K562 (cell line): ENCODE measurements around the gene TUBA4B. TPM values are rescaled to one million over a fixed set of nuclear protein-coding genes. Genes with fewer than 3 reads are reported as not detected.

Source experiments
- ATF4 ChIP-seq: fragments of 450-650 bp; formaldehyde crosslinking; IDR thresholded peaks from 2 replicates; pipeline ENCODE4 v1.4.0; 2022; ENCODE audit warnings: mild to moderate bottlenecking, moderate library complexity
- CBFA2T3 ChIP-seq: fragments of 450-650 bp; IDR thresholded peaks from 2 replicates; pipeline ENCODE4 v1.6.1; 2017
- CBX1 ChIP-seq: sonication (generic); IDR thresholded peaks from 2 replicates; pipeline ENCODE4 v1.6.1; 2016; ENCODE audit warnings: antibody characterized with exemption, low read depth, mild to moderate bottlenecking
- DLX4 ChIP-seq: fragments of 250-450 bp; sonication (Bioruptor Pico); IDR thresholded peaks from 2 replicates; pipeline ENCODE4 v1.6.1; 2021; ENCODE audit warnings: mild to moderate bottlenecking
- FOXA3 ChIP-seq, 2 experiments: fragments of 450-650 bp in 1 of 2; sonication (generic) in 1 of 2; formaldehyde crosslinking; IDR thresholded peaks in 1 of 2; conservative IDR thresholded peaks in 1 of 2; 2 replicates each; pipeline versions ENCODE4 v1.4.0 to v1.8.0; 2020 to 2022; ENCODE audit warnings: mild to moderate bottlenecking in 2 of 2, missing genetic modification reagents in 1 of 2
- HLTF ChIP-seq: fragments of 450-650 bp; IDR thresholded peaks from 2 replicates; pipeline ENCODE4 v1.6.1; 2016
- KLF16 ChIP-seq: IDR thresholded peaks from 2 replicates; pipeline ENCODE4 v1.6.1; 2016; ENCODE audit warnings: antibody characterized with exemption
- NFIC ChIP-seq: fragments of 450-650 bp; IDR thresholded peaks from 2 replicates; pipeline ENCODE4 v1.6.1; 2017; ENCODE audit warnings: mild to moderate bottlenecking, inconsistent platforms
- PRMT5 ChIP-seq: sonication (generic); formaldehyde crosslinking; IDR thresholded peaks from 2 replicates; pipeline ENCODE4 v1.5.0; 2020; ENCODE audit warnings: missing genetic modification reagents
- REST ChIP-seq, 2 experiments: fragments of 450-650 bp; formaldehyde crosslinking in 1 of 2; IDR thresholded peaks; 2 replicates each; pipeline versions ENCODE4 v1.4.0 to v1.6.1; 2014 to 2020; ENCODE audit warnings: mild to moderate bottlenecking in 2 of 2, borderline replicate concordance in 1 of 2, low read depth in 1 of 2
- STAT5A ChIP-seq: IDR thresholded peaks from 2 replicates; pipeline ENCODE4 v1.6.1; 2012; ENCODE audit warnings: low read length, inconsistent platforms, borderline replicate concordance
- TAF1 ChIP-seq: IDR thresholded peaks from 2 replicates; pipeline ENCODE4 v1.6.1; 2011; ENCODE audit warnings: mild to moderate bottlenecking, low read length, moderate library complexity; ENCODE audit not compliant: insufficient read depth, control insufficient read depth, severe bottlenecking; ENCODE audit errors: extremely low read depth
- YY1 ChIP-seq, 3 experiments: IDR thresholded peaks; 2 replicates each; pipeline ENCODE4 v1.6.1; 2011; ENCODE audit warnings: low read length in 2 of 3, mild to moderate bottlenecking in 2 of 3, moderate library complexity in 2 of 3, borderline replicate concordance in 1 of 3, control low read depth in 1 of 3, low read depth in 1 of 3; ENCODE audit not compliant: insufficient read depth in 3 of 3, insufficient replicate concordance in 2 of 3, control insufficient read depth in 1 of 3, insufficient read length in 1 of 3; ENCODE audit errors: extremely low read depth in 1 of 3
- ZNF175 ChIP-seq: fragments of 200-800 bp; sonication (Bioruptor generic); IDR thresholded peaks from 2 replicates; pipeline ENCODE4 v1.6.1; 2016; ENCODE audit warnings: low read depth, mild to moderate bottlenecking, missing genetic modification characterization, missing compliant biosample characterization
- ZNF184 ChIP-seq: sonication (generic); formaldehyde crosslinking; IDR thresholded peaks from 2 replicates; pipeline ENCODE4 v1.5.0; 2020; ENCODE audit warnings: missing genetic modification reagents
- ZNF23 ChIP-seq: fragments of 250-450 bp; sonication (Bioruptor Pico); IDR thresholded peaks from 2 replicates; pipeline ENCODE4 v1.4.0; 2020; ENCODE audit warnings: mild to moderate bottlenecking
- ZNF3 ChIP-seq: fragments of 250-450 bp; sonication (Bioruptor Pico); IDR thresholded peaks from 2 replicates; pipeline ENCODE4 v1.5.0; 2021; ENCODE audit warnings: mild to moderate bottlenecking, moderate library complexity
- polyA plus RNA-seq, 8 experiments: library from polyadenylated mRNA; depleted of rRNA in 4 of 8; stranded (reverse) in 5 of 8; unstranded in 3 of 8; fragments of >200 nt; fragmentation: Nextera tagmentation in 2 of 8; fragmentation: Illumina TruSeq in 1 of 8; extraction: Ambion mirVana in 2 of 8; extraction: Trizol in 1 of 8; gene quantifications; 2 replicates each; pipeline versions ENCODE4 v1.2.1 to v1.2.3, GENCODE V29; 2011 to 2014; ENCODE audit warnings: inconsistent platforms in 1 of 8, missing spikeins in 1 of 8
- total RNA-seq, 7 experiments: library from RNA; depleted of rRNA in 6 of 7; stranded (reverse); fragments of >200 nt in 6 of 7; fragmentation: Illumina TruSeq in 2 of 7; extraction: Trizol in 2 of 7; gene quantifications; 2 replicates each; pipeline versions ENCODE4 v1.2.1 to v1.2.3, GENCODE V29; 2011 to 2021; ENCODE audit warnings: low replicate concordance in 1 of 7

TUBA4B gene
- total and polyA plus RNA-seq, 9 of the 15 experiments (the other 6 are each of a cell fraction or from before 2014, with no cell fraction given), result 0.04 TPM; not detected in 8

GRCh38 chr2:219279151-219279915, 26.3 kb downstream of the TUBA4B start, which contains the start of gene DNAJB2 (continued):
- TF ChIP-seq REST (IDR thresholded peaks at IDR 0.05; ENCODE audit: borderline replicate concordance), result peak; percentile 98
- no peak for TF ChIP-seq REST (CRISPR knock-in tag; IDR thresholded peaks at IDR 0.05; ENCODE audit: low read depth)
- TF ChIP-seq FOXA3 (CRISPR knock-in tag; conservative IDR thresholded peaks at IDR 0.05 in 1 of 2, IDR thresholded peaks at IDR 0.05 in 1 of 2), result peak in 1 of 2 experiments; percentile 70; a peak in 2 of 4 replicates
- 0 out of 2 replicates have a peak, but pooled peaks have one; percentile 21 for TF ChIP-seq HLTF
- peak; percentile 94 for TF ChIP-seq NFIC
- peak; percentile 96 for TF ChIP-seq ZNF175 (CRISPR knock-in tag)
- 0 out of 2 replicates have a peak, but pooled peaks have one; percentile 38 for TF ChIP-seq ZNF23 (CRISPR knock-in tag)
- peak; percentile 99 for TF ChIP-seq CBFA2T3
- TF ChIP-seq KLF16, result peak; percentile 98
- no peak for TF ChIP-seq DLX4 (CRISPR knock-in tag)
- no peak for TF ChIP-seq ZNF184 (CRISPR knock-in tag)
- peak; percentile 91 for TF ChIP-seq STAT5A
- TF ChIP-seq CBX1, result peak; percentile 46
- no peak for TF ChIP-seq ZNF3 (CRISPR knock-in tag)
- no peak for TF ChIP-seq PRMT5 (CRISPR knock-in tag)
- peak in 1 of 3 experiments; percentile 36 for TF ChIP-seq YY1 (IDR thresholded peaks at IDR 0.05; ENCODE audit: borderline replicate concordance in 1 of 3, control insufficient read depth in 1 of 3, extremely low read depth in 1 of 3, insufficient read depth in 3 of 3, insufficient read length in 1 of 3, insufficient replicate concordance in 2 of 3, low read depth in 1 of 3, low read length in 2 of 3)
- TF ChIP-seq ATF4, result peak; percentile 75
- peak; percentile 51 for TF ChIP-seq TAF1
